Neural cell (in vitro differentiated cells): ENCODE results near the gene PHYHIPL. TPM values are rescaled to one million over a fixed set of nuclear protein-coding genes. Genes with fewer than 3 reads are reported as not detected.

Experiments used
- H2AFZ ChIP-seq: fragments of 200-600, 300-800 bp; sonication (generic), shearing (Covaris generic); 2 replicates; pipeline ENCODE4 v1.6.0; 2014; ENCODE audit warnings: low read depth, mild to moderate bottlenecking, antibody characterized with exemption, low read length, moderate library complexity
- H3F3A ChIP-seq: fragments of 200-600 bp; shearing (Covaris generic); 2 replicates; pipeline ENCODE4 v1.6.1; 2016; ENCODE audit warnings: mild to moderate bottlenecking, moderate library complexity, mixed read lengths, antibody characterized with exemption, low read length; ENCODE audit not compliant: insufficient read depth, poor library complexity, severe bottlenecking
- H3K27ac ChIP-seq: fragments of 200-600, 300-800 bp; sonication (generic), shearing (Covaris generic); 2 replicates; pipeline ENCODE4 v1.5.1; 2014; ENCODE audit warnings: mild to moderate bottlenecking, low read length, moderate library complexity
- H3K27me3 ChIP-seq: fragments of 300-800, 200-600 bp; sonication (generic), shearing (Covaris generic); 2 replicates; pipeline ENCODE4 v1.6.0; 2014; ENCODE audit warnings: mild to moderate bottlenecking, low read depth, low read length, moderate library complexity; ENCODE audit not compliant: insufficient read depth
- H3K36me3 ChIP-seq: fragments of 300-800, 200-600 bp; sonication (generic), shearing (Covaris generic); 2 replicates; pipeline ENCODE4 v1.5.1; 2014; ENCODE audit warnings: mild to moderate bottlenecking, antibody characterized with exemption, low read length, moderate library complexity; ENCODE audit not compliant: insufficient read depth
- H3K4me2 ChIP-seq: fragments of 300-800, 200-600 bp; sonication (generic), shearing (Covaris generic); 2 replicates; pipeline ENCODE4 v1.6.0; 2014; ENCODE audit warnings: mild to moderate bottlenecking, low read length
- H3K4me3 ChIP-seq: fragments of 300-800, 200-600 bp; sonication (generic), shearing (Covaris generic); 2 replicates; pipeline ENCODE4 v1.5.1; 2014; ENCODE audit warnings: mild to moderate bottlenecking, low read length, moderate library complexity
- H3K79me2 ChIP-seq: fragments of 200-600 bp; shearing (Covaris generic); replicated peaks from 2 replicates; pipeline ENCODE4 v1.6.0; 2014; ENCODE audit warnings: mild to moderate bottlenecking, low read length, moderate library complexity; ENCODE audit not compliant: insufficient read depth
- H3K9ac ChIP-seq: fragments of 300-800, 200-600 bp; sonication (generic), shearing (Covaris generic); 2 replicates; pipeline ENCODE4 v1.6.1; 2016; ENCODE audit warnings: mild to moderate bottlenecking, low read length, mixed read lengths
- H3K9me2 ChIP-seq: fragments of 200-600 bp; shearing (Covaris generic); 2 replicates; pipeline ENCODE4 v1.6.1; 2016; ENCODE audit warnings: mild to moderate bottlenecking, low read length, mixed read lengths; ENCODE audit not compliant: insufficient read depth
- H3K9me3 ChIP-seq: fragments of 200-600, 300-800 bp; sonication (generic), shearing (Covaris generic); 2 replicates; pipeline ENCODE4 v1.6.1; 2016; ENCODE audit warnings: mild to moderate bottlenecking, mixed run types, low read length, moderate library complexity, mixed read lengths
- H4K20me1 ChIP-seq: fragments of 200-600 bp; shearing (Covaris generic); 2 replicates; pipeline ENCODE4 v1.6.1; 2016; ENCODE audit warnings: mild to moderate bottlenecking, mixed run types; ENCODE audit not compliant: insufficient read depth
- EP300 ChIP-seq: fragments of 450-650 bp; conservative IDR thresholded peaks from 2 replicates; pipeline ENCODE4 v1.6.1; 2014; ENCODE audit warnings: antibody characterized with exemption, mild to moderate bottlenecking, moderate library complexity; ENCODE audit not compliant: poor library complexity, severe bottlenecking
- EZH2 ChIP-seq: fragments of 200-600, 300-800 bp; shearing (Covaris generic), sonication (generic); IDR thresholded peaks from 2 replicates; pipeline ENCODE4 v1.6.1; 2014; ENCODE audit warnings: antibody characterized with exemption, low read length, borderline replicate concordance, mild to moderate bottlenecking; ENCODE audit not compliant: insufficient read depth, poor library complexity, severe bottlenecking
- MXI1 ChIP-seq: fragments of 450-650 bp; conservative IDR thresholded peaks from 2 replicates; pipeline ENCODE4 v1.6.1; 2014; ENCODE audit warnings: antibody characterized with exemption, mild to moderate bottlenecking; ENCODE audit not compliant: poor library complexity, severe bottlenecking
- POLR2AphosphoS5 ChIP-seq: IDR thresholded peaks from 2 replicates; pipeline ENCODE4 v1.6.1; 2012
- RAD21 ChIP-seq: fragments of 450-650 bp; conservative IDR thresholded peaks from 2 replicates; pipeline ENCODE4 v1.6.1; 2014; ENCODE audit warnings: antibody characterized with exemption, mild to moderate bottlenecking, moderate library complexity
- SMC3 ChIP-seq: fragments of 450-650 bp; conservative IDR thresholded peaks from 2 replicates; pipeline ENCODE4 v1.6.1; 2014; ENCODE audit warnings: antibody characterized with exemption, mild to moderate bottlenecking, moderate library complexity; ENCODE audit not compliant: poor library complexity
- TAF1 ChIP-seq: IDR thresholded peaks from 2 replicates; pipeline ENCODE4 v1.6.1; 2012; ENCODE audit warnings: low read depth
- polyA plus RNA-seq: library from polyadenylated mRNA; depleted of rRNA; stranded (reverse); fragments of >200 nt; gene quantifications from 2 replicates; pipeline ENCODE4 v1.2.3, GENCODE V29; 2014
- TF ChIP-seq, protein P1 (sequence below): fragments of 450-650 bp; IDR thresholded peaks from 2 replicates; pipeline ENCODE4 v1.5.1; 2014; ENCODE audit warnings: antibody characterized with exemption, mild to moderate bottlenecking, moderate library complexity; ENCODE audit not compliant: poor library complexity, severe bottlenecking
- TF ChIP-seq, protein P2 (sequence below): IDR thresholded peaks from 2 replicates; pipeline ENCODE4 v1.6.1; 2012; ENCODE audit warnings: borderline replicate concordance

PHYHIPL gene
- polyA plus RNA-seq, 1 donor from 2014 or later: 33.9 TPM

DNA sequence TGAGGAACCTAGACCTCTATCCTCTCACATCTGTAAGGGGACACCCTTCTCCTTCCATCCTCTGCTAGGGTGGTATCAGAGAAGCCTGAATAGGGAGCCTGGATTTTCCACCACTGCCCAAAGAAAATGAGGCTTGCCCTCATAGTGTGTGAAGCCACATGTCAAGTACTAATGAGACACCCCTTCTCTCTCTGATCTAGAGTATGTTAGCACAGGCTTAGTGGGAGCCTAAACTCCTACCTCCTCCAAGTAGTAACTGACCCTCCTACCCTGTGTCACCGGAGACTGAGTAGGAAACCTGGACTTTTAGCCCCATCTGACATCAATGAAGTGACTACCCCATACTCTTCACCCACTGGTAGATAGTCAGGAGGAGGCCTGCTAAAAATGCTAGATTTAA, 65.6 kb downstream of the PHYHIPL start:
- no peaks in the 10 kb centered on the region for H3F3A ChIP-seq
- H3K4me3 ChIP-seq: no peak overlapping the region
- no peak overlapping the region for H3K9ac ChIP-seq
- H4K20me1 ChIP-seq: no peaks in the 10 kb centered on the region
- no peaks in the 10 kb centered on the region for H3K27me3 ChIP-seq
- H3K36me3 ChIP-seq: peaks cover 17% of the 10 kb centered on the region
- no peaks in the 10 kb centered on the region for H3K9me2 ChIP-seq
- H3K9me3 ChIP-seq: no peaks in the 10 kb centered on the region
- H3K4me2 ChIP-seq: no peak overlapping the region
- TF ChIP-seq MXI1 (no peak), TAF1 (no peak), EZH2 (no peak), POLR2AphosphoS5 (no peak), RAD21 (no peak), SMC3 (no peak), EP300 (no peak)
- TF ChIP-seq, protein P1, sequence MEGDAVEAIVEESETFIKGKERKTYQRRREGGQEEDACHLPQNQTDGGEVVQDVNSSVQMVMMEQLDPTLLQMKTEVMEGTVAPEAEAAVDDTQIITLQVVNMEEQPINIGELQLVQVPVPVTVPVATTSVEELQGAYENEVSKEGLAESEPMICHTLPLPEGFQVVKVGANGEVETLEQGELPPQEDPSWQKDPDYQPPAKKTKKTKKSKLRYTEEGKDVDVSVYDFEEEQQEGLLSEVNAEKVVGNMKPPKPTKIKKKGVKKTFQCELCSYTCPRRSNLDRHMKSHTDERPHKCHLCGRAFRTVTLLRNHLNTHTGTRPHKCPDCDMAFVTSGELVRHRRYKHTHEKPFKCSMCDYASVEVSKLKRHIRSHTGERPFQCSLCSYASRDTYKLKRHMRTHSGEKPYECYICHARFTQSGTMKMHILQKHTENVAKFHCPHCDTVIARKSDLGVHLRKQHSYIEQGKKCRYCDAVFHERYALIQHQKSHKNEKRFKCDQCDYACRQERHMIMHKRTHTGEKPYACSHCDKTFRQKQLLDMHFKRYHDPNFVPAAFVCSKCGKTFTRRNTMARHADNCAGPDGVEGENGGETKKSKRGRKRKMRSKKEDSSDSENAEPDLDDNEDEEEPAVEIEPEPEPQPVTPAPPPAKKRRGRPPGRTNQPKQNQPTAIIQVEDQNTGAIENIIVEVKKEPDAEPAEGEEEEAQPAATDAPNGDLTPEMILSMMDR: no peak
- TF ChIP-seq, protein P2, sequence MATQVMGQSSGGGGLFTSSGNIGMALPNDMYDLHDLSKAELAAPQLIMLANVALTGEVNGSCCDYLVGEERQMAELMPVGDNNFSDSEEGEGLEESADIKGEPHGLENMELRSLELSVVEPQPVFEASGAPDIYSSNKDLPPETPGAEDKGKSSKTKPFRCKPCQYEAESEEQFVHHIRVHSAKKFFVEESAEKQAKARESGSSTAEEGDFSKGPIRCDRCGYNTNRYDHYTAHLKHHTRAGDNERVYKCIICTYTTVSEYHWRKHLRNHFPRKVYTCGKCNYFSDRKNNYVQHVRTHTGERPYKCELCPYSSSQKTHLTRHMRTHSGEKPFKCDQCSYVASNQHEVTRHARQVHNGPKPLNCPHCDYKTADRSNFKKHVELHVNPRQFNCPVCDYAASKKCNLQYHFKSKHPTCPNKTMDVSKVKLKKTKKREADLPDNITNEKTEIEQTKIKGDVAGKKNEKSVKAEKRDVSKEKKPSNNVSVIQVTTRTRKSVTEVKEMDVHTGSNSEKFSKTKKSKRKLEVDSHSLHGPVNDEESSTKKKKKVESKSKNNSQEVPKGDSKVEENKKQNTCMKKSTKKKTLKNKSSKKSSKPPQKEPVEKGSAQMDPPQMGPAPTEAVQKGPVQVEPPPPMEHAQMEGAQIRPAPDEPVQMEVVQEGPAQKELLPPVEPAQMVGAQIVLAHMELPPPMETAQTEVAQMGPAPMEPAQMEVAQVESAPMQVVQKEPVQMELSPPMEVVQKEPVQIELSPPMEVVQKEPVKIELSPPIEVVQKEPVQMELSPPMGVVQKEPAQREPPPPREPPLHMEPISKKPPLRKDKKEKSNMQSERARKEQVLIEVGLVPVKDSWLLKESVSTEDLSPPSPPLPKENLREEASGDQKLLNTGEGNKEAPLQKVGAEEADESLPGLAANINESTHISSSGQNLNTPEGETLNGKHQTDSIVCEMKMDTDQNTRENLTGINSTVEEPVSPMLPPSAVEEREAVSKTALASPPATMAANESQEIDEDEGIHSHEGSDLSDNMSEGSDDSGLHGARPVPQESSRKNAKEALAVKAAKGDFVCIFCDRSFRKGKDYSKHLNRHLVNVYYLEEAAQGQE: no peak
- no peaks in the 10 kb centered on the region for H3K79me2 ChIP-seq
- H2AFZ ChIP-seq: no peak overlapping the region
- no peak overlapping the region for H3K27ac ChIP-seq

DNA sequence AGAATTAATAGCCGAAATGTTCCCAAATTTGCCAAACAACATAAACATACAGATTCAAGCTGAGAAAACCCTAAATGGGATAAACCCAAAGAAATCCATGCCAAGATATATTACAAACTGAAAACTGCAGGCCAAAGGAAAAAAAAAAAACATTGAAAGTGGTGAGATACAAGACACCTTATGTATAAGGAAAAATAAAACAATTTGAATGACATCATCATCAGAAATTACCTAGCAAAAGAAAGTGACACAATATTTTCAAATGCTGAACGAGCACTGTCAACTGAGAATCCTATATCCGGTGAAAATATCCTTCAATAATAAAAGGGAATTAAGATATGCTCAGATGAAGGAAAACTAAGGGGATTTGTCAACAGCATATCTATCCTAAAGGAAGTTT, 66.5 kb downstream of the PHYHIPL start:
- Histone ChIP-seq H3F3A (no peaks in the 10 kb centered on the region), H3K79me2 (no peaks in the 10 kb centered on the region), H4K20me1 (no peaks in the 10 kb centered on the region), H3K9ac (no peak overlapping the region), H2AFZ (no peak overlapping the region), H3K36me3 (peaks cover 22% of the 10 kb centered on the region), H3K9me3 (no peaks in the 10 kb centered on the region), H3K4me2 (no peak overlapping the region), H3K27me3 (no peaks in the 10 kb centered on the region), H3K27ac (no peak overlapping the region), H3K9me2 (no peaks in the 10 kb centered on the region), H3K4me3 (no peak overlapping the region)
- TF ChIP-seq, protein P1: no peak
- TF ChIP-seq EP300: no peak
- no peak for TF ChIP-seq MXI1
- TF ChIP-seq EZH2: no peak
- TF ChIP-seq, protein P2: no peak
- TF ChIP-seq TAF1: no peak
- TF ChIP-seq POLR2AphosphoS5: no peak
- no peak for TF ChIP-seq RAD21
- no peak for TF ChIP-seq SMC3
